Ramos (cell line): ENCODE measurements around the gene KRTAP5-10.

ENCODE experiments used
- in situ Hi-C: fragments of 300-500 bp; cut with MboI; formaldehyde crosslinking; loops from one replicate; pipeline ENCODE4 v1.14.3; 2022; ENCODE audit warnings: low sequenced_read_pairs; ENCODE audit not compliant: unreplicated experiment

KRTAP5-10 gene

GRCh38 chr11:71604798-71605488 is 39.6 kb downstream of the KRTAP5-10 start:
- in situ Hi-C loops: loop anchor here (25.0 kb wide), 1 partner anchor 132 kb away; no protein-coding TSS in a partner anchor

- in situ Hi-C loops: loop anchor here (25.0 kb wide), 1 partner anchor 130 kb away; no protein-coding TSS in a partner anchor
These were observed 41.6 kb downstream of the KRTAP5-10 start for GRCh38 chr11:71606853-71607519.

DNA sequence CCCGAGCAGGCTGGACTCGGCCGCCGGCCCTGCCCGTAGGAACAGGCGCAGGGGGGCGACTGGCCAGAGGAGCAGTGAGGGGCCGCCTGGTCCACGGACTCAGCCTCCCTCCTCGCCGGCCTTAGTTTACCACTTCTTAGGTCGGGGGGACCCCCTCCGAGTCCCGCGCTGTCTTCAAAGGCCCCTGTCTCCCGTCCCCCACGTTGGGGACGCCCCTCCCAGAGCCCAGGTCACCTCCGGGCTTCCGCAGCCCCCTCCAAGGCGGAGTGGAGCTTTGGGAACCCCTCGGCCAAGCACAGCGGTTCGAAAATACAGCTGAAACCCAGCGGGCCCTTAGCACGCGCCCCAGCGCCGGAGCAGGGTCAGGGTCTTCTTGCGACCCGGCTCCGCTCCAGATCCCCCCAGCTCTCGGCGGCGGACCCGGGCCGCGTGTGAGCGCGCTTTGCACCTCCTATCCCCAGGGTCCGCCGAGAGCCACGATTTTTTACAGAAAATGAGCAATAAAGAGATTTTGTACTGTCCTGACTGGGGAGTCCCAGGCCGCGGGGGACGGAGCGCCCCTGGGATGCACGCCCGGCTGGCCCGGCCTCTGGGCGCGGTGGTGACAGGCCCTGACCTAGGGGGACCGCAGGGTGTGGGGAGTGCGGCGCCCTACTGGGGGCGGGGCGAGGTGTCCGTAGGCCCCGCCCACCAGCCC is 42.3 kb downstream of the KRTAP5-10 start:
- in situ Hi-C loops: loop anchor here (25.0 kb wide), 1 partner anchor 130 kb away; no protein-coding TSS in a partner anchor

DNA sequence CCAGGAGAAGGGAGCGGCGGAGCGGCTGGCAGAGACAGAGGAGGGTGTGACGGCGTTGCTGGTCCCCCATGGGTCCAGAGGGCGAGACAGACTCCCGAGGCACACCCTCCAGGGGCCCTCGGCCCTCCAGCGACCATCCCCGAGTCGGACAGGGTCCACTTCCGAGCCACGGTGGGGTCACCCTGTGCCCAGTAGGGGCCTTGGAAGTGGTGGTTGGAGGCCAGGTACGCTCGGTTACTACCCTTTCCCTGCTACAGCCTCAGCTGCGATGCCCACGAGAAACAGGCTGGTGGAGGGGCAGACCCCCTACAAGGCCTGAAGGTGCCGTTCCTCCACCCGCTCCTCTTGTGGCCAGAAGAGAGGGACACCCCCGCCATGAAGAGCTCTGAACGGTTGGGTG is 42.9 kb downstream of the KRTAP5-10 start:
- in situ Hi-C loops: loop anchor here (25.0 kb wide), 1 partner anchor 129 kb away; no protein-coding TSS in a partner anchor

DNA sequence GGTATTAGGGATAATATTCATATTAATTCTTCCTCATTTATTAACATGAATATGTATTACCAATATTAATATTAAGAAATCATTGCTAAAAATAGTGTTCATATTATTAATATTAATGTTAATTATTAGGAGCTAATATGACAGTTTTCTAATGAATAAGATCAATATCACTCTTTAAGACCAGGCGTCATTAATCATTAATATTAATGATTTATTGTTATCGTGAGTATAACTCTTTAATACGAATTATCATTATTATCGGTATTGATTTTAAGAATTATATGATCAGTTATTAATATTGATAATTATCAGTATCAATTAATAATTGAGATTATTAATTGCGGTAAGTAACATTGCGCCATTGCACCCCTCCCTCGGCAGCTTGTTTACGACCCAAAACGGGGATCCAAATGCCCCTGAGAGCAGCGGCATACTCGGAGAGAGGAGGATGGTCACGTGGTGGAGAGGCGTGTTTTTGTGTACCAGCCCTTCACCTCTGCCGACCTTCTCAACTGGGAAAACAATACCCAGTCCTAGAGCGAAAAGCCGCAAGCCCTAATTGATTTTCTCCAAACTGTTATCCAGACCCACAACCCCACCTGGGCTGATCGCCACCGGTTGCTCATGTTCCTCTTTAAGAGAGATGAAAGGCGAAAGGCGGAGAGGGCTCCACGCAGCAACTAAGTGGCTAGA is 46.0 kb downstream of the KRTAP5-10 start:
- in situ Hi-C loops: loop anchor here (25.0 kb wide), 1 partner anchor 126 kb away; no protein-coding TSS in a partner anchor

DNA sequence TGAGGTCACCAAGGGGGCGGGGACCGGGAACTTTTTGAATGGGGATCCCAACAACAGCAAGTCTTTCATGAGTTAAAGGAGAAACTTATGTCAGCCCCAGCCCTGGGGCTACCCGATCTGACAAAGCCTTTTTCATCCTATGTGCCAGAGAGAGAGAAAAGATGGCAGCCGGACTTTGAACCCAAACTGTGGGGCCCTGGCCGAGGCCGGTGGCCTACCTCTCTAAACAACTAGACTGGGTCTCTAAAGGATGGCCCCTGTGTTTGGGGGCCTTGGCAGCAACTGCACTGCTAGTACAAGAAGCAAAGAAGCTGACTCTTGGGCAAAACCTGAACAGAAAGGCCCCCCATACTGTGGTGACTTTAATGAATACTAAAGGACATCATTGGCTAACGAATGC is 48.6 kb downstream of the KRTAP5-10 start:
- in situ Hi-C loops: loop anchor here (25.0 kb wide), 1 partner anchor 123 kb away; no protein-coding TSS in a partner anchor

DNA sequence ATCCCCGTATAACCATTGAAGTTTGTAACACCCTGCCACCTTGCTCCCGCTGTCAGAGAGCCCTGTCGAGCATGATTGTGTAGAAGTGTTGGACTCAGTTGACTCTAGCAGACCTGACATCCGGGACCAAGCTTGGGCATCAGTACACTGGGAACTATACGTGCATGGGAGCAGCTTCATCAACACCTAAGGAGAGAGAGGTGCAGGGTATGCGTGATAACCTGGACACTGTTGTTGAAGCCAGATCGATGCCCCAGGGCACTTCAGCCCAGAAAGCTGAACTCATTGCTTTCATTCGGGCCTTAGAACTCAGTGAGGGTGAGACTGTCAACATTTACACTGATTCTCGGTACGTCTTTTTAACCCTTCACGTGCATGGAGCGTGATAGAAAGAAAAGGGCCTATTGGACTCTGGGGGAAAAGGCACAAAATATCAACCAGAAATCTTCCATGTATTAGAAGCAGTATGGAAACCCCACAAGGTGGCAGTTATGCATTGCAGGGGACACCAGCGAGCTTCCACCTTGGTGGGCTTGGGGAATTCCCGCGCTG is 49.1 kb downstream of the KRTAP5-10 start:
- in situ Hi-C loops: loop anchor here (25.0 kb wide), 1 partner anchor 123 kb away; no protein-coding TSS in a partner anchor

DNA sequence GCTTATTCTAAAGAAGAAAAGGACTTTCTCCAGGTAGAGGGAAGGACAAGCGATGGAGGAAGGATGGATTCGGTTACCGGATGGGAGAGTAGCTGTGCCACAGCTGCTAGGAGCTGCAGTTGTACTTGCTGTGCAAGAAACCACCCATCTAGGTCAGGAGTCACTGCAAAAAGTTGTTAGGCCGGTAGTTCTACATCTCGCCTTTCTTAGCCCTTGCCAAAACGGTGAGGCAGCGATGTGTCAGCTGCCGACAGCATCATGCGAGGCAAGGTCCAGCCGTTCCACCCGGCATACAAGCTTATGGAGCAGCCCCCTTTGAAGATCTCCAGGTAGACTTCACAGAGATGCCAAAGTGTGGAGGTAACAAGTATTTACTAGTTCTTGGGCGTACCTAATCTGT is 49.6 kb downstream of the KRTAP5-10 start:
- in situ Hi-C loops: loop anchor here (25.0 kb wide), 1 partner anchor 122 kb away; no protein-coding TSS in a partner anchor
